Activated naive CD4-positive, alpha-beta T cell treated with Interleukin-2 at 50 U/mL for 16 hours (primary cell): ENCODE data around the gene KIF21B.
"Not testable (repeated sequence)": the region's sequence is repeated elsewhere in the genome, so short reads cannot be mapped to it uniquely, and the experiment has no call there.

Experiments used
- DNase-seq: peaks from one replicate; pipeline ENCODE4 v3.0.0-alpha.2; 2020

Gene KIF21B

GRCh38 chr1:200934676-200935245 is 88.8 kb downstream of the KIF21B start:
- no peak for DNase-seq

- DNase-seq, result no peak
These were observed 91.7 kb downstream of the KIF21B start for GRCh38 chr1:200931776-200932175.

- not testable (repeated sequence) for DNase-seq
These were observed 93.2 kb downstream of the KIF21B start for GRCh38 chr1:200930285-200930684.

DNA sequence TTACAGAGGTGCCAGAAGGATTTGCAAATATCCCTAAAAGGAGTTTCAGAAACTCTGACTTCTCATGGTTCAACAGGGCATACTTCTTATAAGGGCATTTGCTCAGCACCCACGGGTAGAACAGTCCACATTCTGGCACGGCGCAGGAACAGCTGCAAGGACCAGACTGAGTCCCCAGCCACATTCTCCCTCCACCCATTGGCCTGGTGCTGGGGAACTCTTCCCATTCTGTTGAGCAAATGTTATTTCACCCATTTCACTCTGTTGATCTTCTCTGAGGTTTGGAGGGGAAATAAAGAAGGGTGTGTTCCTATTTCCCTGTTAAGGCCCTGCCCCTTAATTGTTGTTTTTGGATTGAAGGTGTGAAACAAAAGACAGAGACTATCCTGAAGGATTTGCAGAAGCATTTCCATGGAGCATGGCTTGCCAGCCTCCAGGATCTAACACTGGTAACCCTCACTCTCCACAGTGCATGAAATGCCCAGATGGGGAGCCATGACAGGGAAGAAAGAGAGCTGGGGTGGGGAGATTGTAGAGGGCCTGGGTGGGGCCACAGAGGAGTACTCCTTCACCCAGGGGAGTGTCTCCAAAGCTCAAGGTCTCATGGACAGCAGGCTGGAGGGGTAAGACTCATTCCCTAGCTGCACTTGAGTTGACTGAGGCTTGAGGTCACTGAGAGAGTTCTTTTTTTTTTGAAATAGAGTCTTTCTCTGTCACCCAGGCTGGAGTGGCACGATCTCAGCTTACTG is 93.8 kb downstream of the KIF21B start:
- no peak for DNase-seq

DNA sequence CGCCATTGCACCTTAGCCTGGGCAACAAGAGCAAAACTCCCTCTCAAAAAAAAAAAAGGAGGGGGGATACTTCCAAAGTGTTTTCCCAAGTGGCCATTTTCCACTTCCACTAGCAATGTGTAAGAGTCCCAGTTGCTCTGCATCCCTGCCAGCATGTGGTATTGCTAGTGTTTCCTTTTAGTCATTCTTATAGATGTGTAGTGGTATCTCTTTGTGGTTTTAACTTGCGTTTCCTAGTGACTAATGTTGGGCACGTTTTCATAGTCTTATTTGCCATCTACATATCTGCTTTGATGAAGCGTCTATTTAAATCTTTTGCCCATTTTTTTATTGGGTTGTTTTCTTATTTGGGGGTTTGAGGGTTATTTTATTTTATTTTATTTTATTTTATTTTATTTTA is 97.7 kb downstream of the KIF21B start:
- no peak for DNase-seq

DNA sequence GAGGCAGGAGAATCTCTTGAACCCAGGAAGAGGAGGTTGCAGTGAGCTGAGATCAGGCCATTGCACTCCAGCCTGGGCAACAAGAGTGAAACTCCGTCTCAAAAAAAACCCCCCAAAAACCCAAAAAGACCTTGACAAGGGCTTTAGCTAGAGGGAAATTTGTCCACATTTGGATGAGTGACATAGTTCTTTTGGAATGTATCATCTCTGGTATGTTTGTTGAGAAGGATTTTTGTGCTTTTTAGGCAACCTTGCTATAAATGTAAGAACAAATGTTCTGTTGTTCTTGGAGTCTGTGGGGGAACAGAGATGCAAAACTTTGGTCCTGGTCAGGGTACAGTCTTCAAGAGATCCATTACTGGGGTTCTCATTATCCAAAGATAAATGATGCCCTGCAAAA is 99.9 kb downstream of the KIF21B start:
- no peak for DNase-seq

DNA sequence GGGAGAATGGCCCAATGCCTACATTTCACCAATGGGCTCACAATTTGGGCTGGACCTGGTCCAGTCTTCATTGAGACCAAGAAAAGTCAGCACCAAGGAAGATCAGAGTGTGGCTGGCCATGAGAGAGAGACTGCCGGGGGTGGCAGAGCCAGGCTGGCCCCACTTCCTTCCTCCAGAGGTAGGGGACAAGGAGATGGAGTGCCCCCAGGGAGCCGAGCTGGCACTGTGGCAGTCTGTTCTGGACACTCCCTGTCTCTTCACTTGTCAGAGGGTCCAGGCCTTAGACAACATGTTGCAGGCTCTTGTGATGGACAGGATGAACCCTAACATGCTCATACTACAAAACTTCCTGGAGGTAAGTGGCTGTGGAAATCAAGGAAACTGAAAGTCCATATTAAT is 101.1 kb downstream of the KIF21B start:
- DNase-seq, result no peak

DNA sequence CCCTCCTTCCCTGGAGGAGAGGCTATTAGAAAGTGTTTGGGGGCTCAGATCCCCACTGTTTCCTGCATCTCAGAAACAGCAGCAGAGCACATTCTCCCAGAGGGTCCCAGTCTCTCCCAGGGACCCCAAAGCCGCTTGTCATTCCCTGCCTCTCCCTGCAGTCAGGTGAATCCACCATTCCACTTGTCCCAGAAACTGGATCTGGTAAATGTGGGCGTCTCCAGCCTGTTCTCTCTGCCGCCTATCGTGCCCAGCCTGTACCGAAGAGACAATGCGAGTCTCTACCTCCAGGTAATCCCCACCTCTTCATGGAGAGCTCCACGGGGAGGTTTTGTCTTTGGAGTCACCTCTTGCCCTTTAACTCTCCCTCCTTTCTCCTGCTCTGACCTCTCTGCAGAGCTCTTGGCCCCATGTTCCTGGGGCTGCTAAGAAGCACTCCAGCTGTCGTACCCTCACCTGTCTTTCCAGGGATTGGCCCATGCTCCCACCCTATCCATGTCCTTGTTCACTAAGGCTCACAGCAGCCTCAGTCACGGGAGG is 101.9 kb downstream of the KIF21B start:
- no peak for DNase-seq
